Endothelial cell of umbilical vein (primary cell): ENCODE results near the gene AMHR2. TPM values are rescaled to one million over a fixed set of nuclear protein-coding genes. Genes with fewer than 3 reads are reported as not detected.

Experiments
- BruUV-seq: library from RNA; stranded (reverse); fragments of 400-500 nt; replicated peaks from 2 replicates; lab custom pipeline; 2021; lab: Mats Ljungman, UMichigan
- CTCF ChIA-PET: fragments of 300-600, 350-600 bp; sonication (Branson Sonifier 250); formaldehyde crosslinking; loops from one replicate; lab custom pipeline; 2021; ENCODE audit warnings: antibody characterized with exemption, inconsistent platforms; lab: Charles Lee
- POLR2A ChIA-PET: fragments of 300-600, 350-600 bp; sonication (Branson Sonifier 250); formaldehyde crosslinking; loops from one replicate; lab custom pipeline; 2021; ENCODE audit warnings: antibody characterized with exemption, inconsistent platforms; lab: Charles Lee
- DNase-seq: peaks from one replicate; pipeline ENCODE4 v3.0.0-alpha.2; 2011; ENCODE audit warnings: low read depth, low spot score
- FAIRE-seq: peaks from 2 replicates; lab custom pipeline; 2011; peaks lifted over from hg19 to GRCh38; lab: Jason Lieb, UNC
- H2AFZ ChIP-seq: 2 replicates; pipeline ENCODE4 v1.6.0; 2012; ENCODE audit warnings: low read depth, low read length, control low read depth, inconsistent platforms
- H3K27ac ChIP-seq: 2 replicates; pipeline ENCODE4 v1.5.1; 2011; ENCODE audit warnings: low read depth, mild to moderate bottlenecking, control low read depth, low read length, moderate library complexity; ENCODE audit not compliant: insufficient read depth
- H3K27me3 ChIP-seq, 2 experiments: 2 replicates each; pipeline versions ENCODE4 v1.6.0 to v1.6.1; 2011; ENCODE audit warnings: low read length in 2 of 2, mixed read lengths in 1 of 2; ENCODE audit not compliant: control insufficient read depth in 2 of 2, insufficient read depth in 2 of 2
- H3K36me3 ChIP-seq, 2 experiments: 2 replicates in 1 of 2; 3 replicates in 1 of 2; pipeline ENCODE4 v1.5.1; 2011; ENCODE audit warnings: low read length in 2 of 2, mild to moderate bottlenecking in 1 of 2, moderate library complexity in 1 of 2; ENCODE audit not compliant: control insufficient read depth in 2 of 2, insufficient read depth in 2 of 2; ENCODE audit errors: extremely low read depth in 1 of 2
- H3K4me1 ChIP-seq: 3 replicates; pipeline ENCODE4 v1.5.1; 2011; ENCODE audit warnings: mild to moderate bottlenecking, low read length; ENCODE audit not compliant: control insufficient read depth, insufficient read depth; ENCODE audit errors: extremely low read depth
- H3K4me2 ChIP-seq: 2 replicates; pipeline ENCODE4 v1.6.1; 2011; ENCODE audit warnings: low read length, control low read depth, mixed read lengths; ENCODE audit not compliant: insufficient read depth
- H3K4me3 ChIP-seq, 3 experiments: fragments of 200-600 bp in 1 of 3; sonication (generic), shearing (Covaris generic) in 1 of 3; replicated peaks in 1 of 3; 2 replicates each; pipeline ENCODE4 v1.5.1; 2011 to 2016; ENCODE audit warnings: control low read depth in 3 of 3, low read length in 3 of 3, mild to moderate bottlenecking in 2 of 3, inconsistent platforms in 1 of 3, low read depth in 1 of 3, moderate library complexity in 1 of 3; ENCODE audit not compliant: insufficient read depth in 1 of 3
- H3K79me2 ChIP-seq: 2 replicates; pipeline ENCODE4 v1.6.0; 2012; ENCODE audit warnings: low read length, inconsistent platforms; ENCODE audit not compliant: control insufficient read depth, insufficient read depth
- H3K9ac ChIP-seq: replicated peaks from 2 replicates; pipeline ENCODE3; 2011; ENCODE audit warnings: low read length, control low read depth; ENCODE audit not compliant: insufficient read depth; ENCODE audit errors: extremely low read depth
- H3K9me1 ChIP-seq: replicated peaks from 3 replicates; pipeline ENCODE4 v1.6.0; 2011; ENCODE audit warnings: mild to moderate bottlenecking, low read length; ENCODE audit not compliant: control insufficient read depth, insufficient read depth; ENCODE audit errors: extremely low read depth
- H3K9me3 ChIP-seq: replicated peaks from 2 replicates; pipeline ENCODE4 v1.5.1; 2012; ENCODE audit warnings: low read length, inconsistent platforms; ENCODE audit not compliant: control insufficient read depth, insufficient read depth
- H4K20me1 ChIP-seq: replicated peaks from 2 replicates; pipeline ENCODE3; 2011; ENCODE audit warnings: mild to moderate bottlenecking, low read length; ENCODE audit not compliant: control insufficient read depth, insufficient read depth; ENCODE audit errors: extremely low read depth
- CTCF ChIP-seq, 2 donors: IDR thresholded peaks; 1 replicate in 1 of 2; 2 replicates in 1 of 2; pipeline ENCODE4 v1.5.1; 2011; ENCODE audit warnings: low read length in 2 of 2, mild to moderate bottlenecking in 2 of 2, moderate library complexity in 2 of 2, control low read depth in 1 of 2, inconsistent platforms in 1 of 2, low read depth in 1 of 2; ENCODE audit not compliant: insufficient read depth in 1 of 2; ENCODE audit errors: extremely low read depth in 1 of 2
- FOS ChIP-seq: IDR thresholded peaks from 2 replicates; pipeline ENCODE4 v1.6.1; 2011; ENCODE audit warnings: mild to moderate bottlenecking, low read length, moderate library complexity, borderline replicate concordance; ENCODE audit not compliant: insufficient read depth
- GATA2 ChIP-seq: IDR thresholded peaks from 2 replicates; pipeline ENCODE4 v1.7.0; 2011; ENCODE audit warnings: low read depth, mild to moderate bottlenecking, moderate library complexity, mixed read lengths, low read length; ENCODE audit not compliant: insufficient read length, insufficient read depth
- MAX ChIP-seq: IDR thresholded peaks from 2 replicates; pipeline ENCODE4 v1.6.1; 2011; ENCODE audit not compliant: insufficient read depth, insufficient read length
- MYC ChIP-seq: IDR thresholded peaks from one replicate; pipeline ENCODE4 v1.6.1; 2011; ENCODE audit warnings: mild to moderate bottlenecking, low read depth, low read length
- POLR2A ChIP-seq: IDR thresholded peaks from 2 replicates; pipeline ENCODE4 v1.6.1; 2012; ENCODE audit warnings: low read depth, mild to moderate bottlenecking, control low read depth, low read length
- POLR2AphosphoS5 ChIP-seq: IDR thresholded peaks from 2 replicates; pipeline ENCODE4 v1.6.1; 2012; ENCODE audit warnings: low read depth, mild to moderate bottlenecking, control low read depth, low read length, moderate library complexity; ENCODE audit not compliant: insufficient read depth
- dilution Hi-C: fragments of 300-500 bp; cut with MboI; formaldehyde crosslinking; loops from one replicate; pipeline ENCODE4 v1.15.0; 2019; ENCODE audit warnings: low sequenced_read_pairs; ENCODE audit not compliant: extremely low pct_ligation_motif_present
- intact Hi-C: fragments of 100-400 bp; cut with micrococcal nuclease; formaldehyde crosslinking; loops from one replicate; pipeline ENCODE4 v1.10.0; 2022
- polyA plus RNA-seq, 4 experiments: library from polyadenylated mRNA; depleted of rRNA in 3 of 4; stranded (reverse) in 3 of 4; unstranded in 1 of 4; fragments of >200 nt; gene quantifications; 2 replicates each; pipeline versions ENCODE4 v1.2.1 to v1.2.3, GENCODE V29; 2011 to 2012; ENCODE audit warnings: missing spikeins in 1 of 4
- total RNA-seq: library from RNA; stranded (reverse); gene quantifications from 2 replicates; pipeline ENCODE4 v1.2.3, GENCODE V29; 2021

AMHR2 gene
- total and polyA plus RNA-seq, 2 donors (not counting 3 experiments of a cell fraction or from before 2014, with no cell fraction given) = not detected

- Histone ChIP-seq H3K9ac (no peak overlapping the region), H3K4me1 (peaks cover 24% of the 10 kb centered on the region), H3K9me3 (no peaks in the 10 kb centered on the region), H2AFZ (no peak overlapping the region), H3K27me3 (no peaks in the 10 kb centered on the region), H4K20me1 (no peaks in the 10 kb centered on the region), H3K9me1 (no peaks in the 10 kb centered on the region), H3K4me2 (no peak overlapping the region), H3K4me3 (no peak overlapping the region), H3K79me2 (no peaks in the 10 kb centered on the region), H3K27ac (no peak overlapping the region), H3K36me3 (peaks cover 16 to 17% of the 10 kb centered on the region in 2 experiments)
- CTCF ChIA-PET = interaction anchor here (0.9 to 9.7 kb wide), 2 partner anchors 10 to 58 kb away, joined by 8 to 101 read pairs; no protein-coding TSS in a partner anchor
- intact Hi-C loops = no loop called here
- FAIRE-seq (no peak), DNase-seq (no peak)
- TF ChIP-seq POLR2AphosphoS5 = no peak
- TF ChIP-seq POLR2A = no peak
- TF ChIP-seq MYC = no peak
- TF ChIP-seq CTCF (IDR thresholded peaks at IDR 0.05; ENCODE audit: extremely low read depth in 1 of 2, insufficient read depth in 1 of 2, low read depth in 1 of 2, low read length in 2 of 2) = no peak
- no peak for TF ChIP-seq MAX
- no peak for TF ChIP-seq GATA2
- no peak for TF ChIP-seq FOS
- POLR2A ChIA-PET = no interaction called here
- BruUV-seq = no TSS peak
- dilution Hi-C loops = no loop called here
Measured at GRCh38 chr12:53410951-53411350, 12.7 kb upstream of the AMHR2 start.
